ENCODE results near the gene GFOD1. TPM values are rescaled to one million over a fixed set of nuclear protein-coding genes. Genes with fewer than 3 reads are reported as not detected.

Gene GFOD1
- total and polyA plus RNA-seq, 7 donors = 2.3 to 18.3 (median 13.3) TPM

GRCh38 chr6:13318821-13319220 is 168.6 kb downstream of the GFOD1 start:
- Histone ChIP-seq H3K27ac (no peak overlapping the region), H3K36me3 (peaks cover 12 to 100% (median 42%) of the 10 kb centered on the region in 4 donors), H3K9me3 (no peaks in the 10 kb centered on the region), H3K27me3 (no peaks in the 10 kb centered on the region), H3K4me1 (no peaks in the 10 kb centered on the region), H3K4me3 (no peak overlapping the region)
- intact Hi-C loops (cut with DNase I) = no loop called here
- no peak for DNase-seq
- TF ChIP-seq EP300 (IDR thresholded peaks at IDR 0.05) (no peak), CTCF (IDR thresholded peaks at IDR 0.05) (no peak), POLR2A (IDR thresholded peaks at IDR 0.05) (no peak), POLR2AphosphoS5 (IDR thresholded peaks at IDR 0.05) (no peak)
- WGBS, 2 donors = 97 to 98% methylated on average over 2 of the region's 2 CpGs

GRCh38 chr6:13315896-13316295 is 171.5 kb downstream of the GFOD1 start:
- Histone ChIP-seq H3K9me3 (no peaks in the 10 kb centered on the region), H3K36me3 (peaks cover 12 to 94% (median 35%) of the 10 kb centered on the region in 4 donors), H3K4me1 (no peaks in the 10 kb centered on the region), H3K4me3 (no peak overlapping the region), H3K27ac (no peak overlapping the region), H3K27me3 (no peaks in the 10 kb centered on the region)
- no peak for TF ChIP-seq POLR2AphosphoS5 (IDR thresholded peaks at IDR 0.05)
- no peak for TF ChIP-seq POLR2A (IDR thresholded peaks at IDR 0.05)
- no peak for TF ChIP-seq EP300 (IDR thresholded peaks at IDR 0.05)
- no peak for TF ChIP-seq CTCF (IDR thresholded peaks at IDR 0.05)
- intact Hi-C loops (cut with DNase I) = no loop called here
- 96 to 97% methylated on average over 5 of the region's 5 CpGs for WGBS, 2 donors
- DNase-seq = no peak

DNA sequence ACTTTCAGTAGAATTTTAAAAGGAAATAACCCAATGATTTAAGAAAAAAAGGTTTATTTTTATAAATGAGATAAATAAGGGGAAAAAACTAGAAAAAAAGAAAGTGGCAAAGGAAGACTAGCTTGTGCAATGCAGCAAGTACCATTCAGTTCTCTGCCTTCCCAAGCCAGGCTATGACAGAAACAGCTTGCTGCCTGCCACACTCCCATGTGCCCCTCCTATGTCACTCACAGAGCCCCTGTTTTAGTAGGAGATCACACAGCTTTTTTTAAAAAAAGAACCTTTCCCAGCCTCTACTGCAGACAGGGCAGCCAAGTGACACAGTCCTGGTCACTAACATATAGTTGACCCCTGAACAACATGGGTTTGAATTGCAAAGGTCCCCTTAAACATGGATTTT is 172.6 kb downstream of the GFOD1 start:
- no peak overlapping the region for H3K4me3 ChIP-seq
- no peaks in the 10 kb centered on the region for H3K27me3 ChIP-seq
- H3K4me1 ChIP-seq = no peaks in the 10 kb centered on the region
- TF ChIP-seq POLR2AphosphoS5 (IDR thresholded peaks at IDR 0.05) (no peak), EP300 (IDR thresholded peaks at IDR 0.05) (no peak), POLR2A (IDR thresholded peaks at IDR 0.05) (no peak), CTCF (IDR thresholded peaks at IDR 0.05) (no peak)
- H3K36me3 ChIP-seq = peaks cover 8 to 83% (median 27%) of the 10 kb centered on the region in 4 donors
- H3K27ac ChIP-seq = no peak overlapping the region
- no peaks in the 10 kb centered on the region for H3K9me3 ChIP-seq
- intact Hi-C loops (cut with DNase I) = no loop called here
- no peak for DNase-seq

GRCh38 chr6:13311155-13311554 is 176.2 kb downstream of the GFOD1 start:
- peaks cover 0 to 69% (median 12%) of the 10 kb centered on the region in 4 donors for H3K36me3 ChIP-seq
- no peak overlapping the region for H3K27ac ChIP-seq
- no peak for TF ChIP-seq POLR2AphosphoS5 (IDR thresholded peaks at IDR 0.05)
- no peak for TF ChIP-seq POLR2A (IDR thresholded peaks at IDR 0.05)
- no peak for TF ChIP-seq CTCF (IDR thresholded peaks at IDR 0.05)
- no peak for TF ChIP-seq EP300 (IDR thresholded peaks at IDR 0.05)
- intact Hi-C loops (cut with DNase I) = no loop called here
- H3K4me1 ChIP-seq = no peaks in the 10 kb centered on the region
- WGBS, 2 donors = 0 to 22% methylated on average over 1 of the region's 1 CpG
- H3K9me3 ChIP-seq = no peaks in the 10 kb centered on the region
- H3K4me3 ChIP-seq = no peak overlapping the region
- DNase-seq = no peak
- no peaks in the 10 kb centered on the region for H3K27me3 ChIP-seq

- H3K36me3 ChIP-seq = peaks cover 0 to 55% (median 0%) of the 10 kb centered on the region in 4 donors
- intact Hi-C loops (cut with DNase I) = no loop called here
- H3K4me3 ChIP-seq = no peak overlapping the region
- no peak for DNase-seq
- H3K9me3 ChIP-seq = no peaks in the 10 kb centered on the region
- H3K27me3 ChIP-seq = no peaks in the 10 kb centered on the region
- peaks cover 0 to 14% (median 11%) of the 10 kb centered on the region in 4 donors for H3K4me1 ChIP-seq
- no peak overlapping the region for H3K27ac ChIP-seq
- 90% methylated on average over 1 of the region's 1 CpG for WGBS, 2 donors
- TF ChIP-seq EP300 (IDR thresholded peaks at IDR 0.05) (no peak), CTCF (IDR thresholded peaks at IDR 0.05) (no peak), POLR2AphosphoS5 (IDR thresholded peaks at IDR 0.05) (no peak), POLR2A (IDR thresholded peaks at IDR 0.05) (no peak)
Measured at GRCh38 chr6:13308332-13308731, 179.1 kb downstream of the GFOD1 start.

Data from sigmoid colon (tissue), 7 donors.